DND-41 (cell line): ENCODE measurements around the gene GRK3.

Experiments
- EZH2 ChIP-seq: IDR thresholded peaks from 3 replicates; pipeline ENCODE4 v1.6.1; 2012; ENCODE audit warnings: borderline replicate concordance, low read depth, mild to moderate bottlenecking, moderate library complexity, low read length, inconsistent platforms; ENCODE audit not compliant: severe bottlenecking
- TF ChIP-seq, protein P1 (sequence below): IDR thresholded peaks from 2 replicates; pipeline ENCODE4 v1.5.1; 2012; ENCODE audit warnings: borderline replicate concordance, low read length, moderate library complexity, mild to moderate bottlenecking; ENCODE audit not compliant: poor library complexity, severe bottlenecking; ENCODE audit errors: extremely low read depth

DNA sequence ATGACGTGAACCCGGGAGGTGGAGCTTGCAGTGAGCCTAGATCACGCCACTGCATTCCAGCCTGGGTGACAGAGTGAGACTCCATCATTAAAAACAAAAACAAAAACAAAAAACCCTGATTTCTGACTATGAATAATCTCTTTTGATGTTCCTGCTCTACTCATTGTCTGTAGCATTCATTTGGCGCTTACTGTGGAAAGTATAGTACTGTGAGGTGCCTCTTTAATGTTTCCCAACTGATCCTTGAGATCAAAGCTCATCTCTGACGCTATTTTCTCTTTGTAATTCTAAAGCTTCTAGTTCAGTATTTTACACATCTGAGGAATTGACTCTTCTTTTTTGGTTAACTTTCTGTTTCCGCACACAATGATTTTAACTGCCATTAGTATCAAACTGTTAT lies 60.0 kb downstream of the GRK3 start:
- TF ChIP-seq, protein P1, sequence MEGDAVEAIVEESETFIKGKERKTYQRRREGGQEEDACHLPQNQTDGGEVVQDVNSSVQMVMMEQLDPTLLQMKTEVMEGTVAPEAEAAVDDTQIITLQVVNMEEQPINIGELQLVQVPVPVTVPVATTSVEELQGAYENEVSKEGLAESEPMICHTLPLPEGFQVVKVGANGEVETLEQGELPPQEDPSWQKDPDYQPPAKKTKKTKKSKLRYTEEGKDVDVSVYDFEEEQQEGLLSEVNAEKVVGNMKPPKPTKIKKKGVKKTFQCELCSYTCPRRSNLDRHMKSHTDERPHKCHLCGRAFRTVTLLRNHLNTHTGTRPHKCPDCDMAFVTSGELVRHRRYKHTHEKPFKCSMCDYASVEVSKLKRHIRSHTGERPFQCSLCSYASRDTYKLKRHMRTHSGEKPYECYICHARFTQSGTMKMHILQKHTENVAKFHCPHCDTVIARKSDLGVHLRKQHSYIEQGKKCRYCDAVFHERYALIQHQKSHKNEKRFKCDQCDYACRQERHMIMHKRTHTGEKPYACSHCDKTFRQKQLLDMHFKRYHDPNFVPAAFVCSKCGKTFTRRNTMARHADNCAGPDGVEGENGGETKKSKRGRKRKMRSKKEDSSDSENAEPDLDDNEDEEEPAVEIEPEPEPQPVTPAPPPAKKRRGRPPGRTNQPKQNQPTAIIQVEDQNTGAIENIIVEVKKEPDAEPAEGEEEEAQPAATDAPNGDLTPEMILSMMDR = no peak
- TF ChIP-seq EZH2 = no peak
